Neural cell (in vitro differentiated cells): ENCODE data around the gene POLR3E. TPM values are rescaled to one million over a fixed set of nuclear protein-coding genes. Genes with fewer than 3 reads are reported as not detected.

Source experiments
- H2AFZ ChIP-seq: fragments of 200-600, 300-800 bp; sonication (generic), shearing (Covaris generic); 2 replicates; pipeline ENCODE4 v1.6.0; 2014; ENCODE audit warnings: low read depth, mild to moderate bottlenecking, antibody characterized with exemption, low read length, moderate library complexity
- H3F3A ChIP-seq: fragments of 200-600 bp; shearing (Covaris generic); 2 replicates; pipeline ENCODE4 v1.6.1; 2016; ENCODE audit warnings: mild to moderate bottlenecking, moderate library complexity, mixed read lengths, antibody characterized with exemption, low read length; ENCODE audit not compliant: insufficient read depth, poor library complexity, severe bottlenecking
- H3K27ac ChIP-seq: fragments of 200-600, 300-800 bp; sonication (generic), shearing (Covaris generic); 2 replicates; pipeline ENCODE4 v1.5.1; 2014; ENCODE audit warnings: mild to moderate bottlenecking, low read length, moderate library complexity
- H3K27me3 ChIP-seq: fragments of 300-800, 200-600 bp; sonication (generic), shearing (Covaris generic); 2 replicates; pipeline ENCODE4 v1.6.0; 2014; ENCODE audit warnings: mild to moderate bottlenecking, low read depth, low read length, moderate library complexity; ENCODE audit not compliant: insufficient read depth
- H3K36me3 ChIP-seq: fragments of 300-800, 200-600 bp; sonication (generic), shearing (Covaris generic); 2 replicates; pipeline ENCODE4 v1.5.1; 2014; ENCODE audit warnings: mild to moderate bottlenecking, antibody characterized with exemption, low read length, moderate library complexity; ENCODE audit not compliant: insufficient read depth
- H3K4me2 ChIP-seq: fragments of 300-800, 200-600 bp; sonication (generic), shearing (Covaris generic); 2 replicates; pipeline ENCODE4 v1.6.0; 2014; ENCODE audit warnings: mild to moderate bottlenecking, low read length
- H3K4me3 ChIP-seq: fragments of 300-800, 200-600 bp; sonication (generic), shearing (Covaris generic); 2 replicates; pipeline ENCODE4 v1.5.1; 2014; ENCODE audit warnings: mild to moderate bottlenecking, low read length, moderate library complexity
- H3K79me2 ChIP-seq: fragments of 200-600 bp; shearing (Covaris generic); replicated peaks from 2 replicates; pipeline ENCODE4 v1.6.0; 2014; ENCODE audit warnings: mild to moderate bottlenecking, low read length, moderate library complexity; ENCODE audit not compliant: insufficient read depth
- H3K9ac ChIP-seq: fragments of 300-800, 200-600 bp; sonication (generic), shearing (Covaris generic); 2 replicates; pipeline ENCODE4 v1.6.1; 2016; ENCODE audit warnings: mild to moderate bottlenecking, low read length, mixed read lengths
- H3K9me2 ChIP-seq: fragments of 200-600 bp; shearing (Covaris generic); 2 replicates; pipeline ENCODE4 v1.6.1; 2016; ENCODE audit warnings: mild to moderate bottlenecking, low read length, mixed read lengths; ENCODE audit not compliant: insufficient read depth
- H3K9me3 ChIP-seq: fragments of 200-600, 300-800 bp; sonication (generic), shearing (Covaris generic); 2 replicates; pipeline ENCODE4 v1.6.1; 2016; ENCODE audit warnings: mild to moderate bottlenecking, mixed run types, low read length, moderate library complexity, mixed read lengths
- H4K20me1 ChIP-seq: fragments of 200-600 bp; shearing (Covaris generic); 2 replicates; pipeline ENCODE4 v1.6.1; 2016; ENCODE audit warnings: mild to moderate bottlenecking, mixed run types; ENCODE audit not compliant: insufficient read depth
- CTCF ChIP-seq: fragments of 450-650 bp; IDR thresholded peaks from 2 replicates; pipeline ENCODE4 v1.5.1; 2014; ENCODE audit warnings: antibody characterized with exemption, mild to moderate bottlenecking, moderate library complexity; ENCODE audit not compliant: poor library complexity, severe bottlenecking
- EP300 ChIP-seq: fragments of 450-650 bp; conservative IDR thresholded peaks from 2 replicates; pipeline ENCODE4 v1.6.1; 2014; ENCODE audit warnings: antibody characterized with exemption, mild to moderate bottlenecking, moderate library complexity; ENCODE audit not compliant: poor library complexity, severe bottlenecking
- EZH2 ChIP-seq: fragments of 200-600, 300-800 bp; shearing (Covaris generic), sonication (generic); IDR thresholded peaks from 2 replicates; pipeline ENCODE4 v1.6.1; 2014; ENCODE audit warnings: antibody characterized with exemption, low read length, borderline replicate concordance, mild to moderate bottlenecking; ENCODE audit not compliant: insufficient read depth, poor library complexity, severe bottlenecking
- MXI1 ChIP-seq: fragments of 450-650 bp; conservative IDR thresholded peaks from 2 replicates; pipeline ENCODE4 v1.6.1; 2014; ENCODE audit warnings: antibody characterized with exemption, mild to moderate bottlenecking; ENCODE audit not compliant: poor library complexity, severe bottlenecking
- POLR2AphosphoS5 ChIP-seq: IDR thresholded peaks from 2 replicates; pipeline ENCODE4 v1.6.1; 2012
- RAD21 ChIP-seq: fragments of 450-650 bp; conservative IDR thresholded peaks from 2 replicates; pipeline ENCODE4 v1.6.1; 2014; ENCODE audit warnings: antibody characterized with exemption, mild to moderate bottlenecking, moderate library complexity
- REST ChIP-seq: IDR thresholded peaks from 2 replicates; pipeline ENCODE4 v1.6.1; 2012; ENCODE audit warnings: borderline replicate concordance
- SMC3 ChIP-seq: fragments of 450-650 bp; conservative IDR thresholded peaks from 2 replicates; pipeline ENCODE4 v1.6.1; 2014; ENCODE audit warnings: antibody characterized with exemption, mild to moderate bottlenecking, moderate library complexity; ENCODE audit not compliant: poor library complexity
- TAF1 ChIP-seq: IDR thresholded peaks from 2 replicates; pipeline ENCODE4 v1.6.1; 2012; ENCODE audit warnings: low read depth
- polyA plus RNA-seq: library from polyadenylated mRNA; depleted of rRNA; stranded (reverse); fragments of >200 nt; gene quantifications from 2 replicates; pipeline ENCODE4 v1.2.3, GENCODE V29; 2014

Gene POLR3E
- polyA plus RNA-seq, 1 donor from 2014 or later, result 47.4 TPM

GRCh38 chr16:22337849-22338635 lies 40.8 kb downstream of the POLR3E start:
- Histone ChIP-seq H3K27me3 (no peaks in the 10 kb centered on the region), H4K20me1 (no peaks in the 10 kb centered on the region), H3K4me3 (no peak overlapping the region), H3F3A (no peaks in the 10 kb centered on the region), H3K9ac (no peak overlapping the region), H3K9me2 (no peaks in the 10 kb centered on the region), H3K36me3 (peaks cover 9% of the 10 kb centered on the region), H3K27ac (no peak overlapping the region), H2AFZ (no peak overlapping the region), H3K9me3 (no peaks in the 10 kb centered on the region), H3K4me2 (no peak overlapping the region), H3K79me2 (no peaks in the 10 kb centered on the region)
- TF ChIP-seq SMC3 (no peak), TAF1 (no peak), POLR2AphosphoS5 (no peak), MXI1 (no peak), EP300 (no peak), RAD21 (no peak), REST (no peak), EZH2 (no peak)

- Histone ChIP-seq H3K36me3 (peaks cover 5% of the 10 kb centered on the region), H3K27me3 (no peaks in the 10 kb centered on the region), H3K9me3 (no peaks in the 10 kb centered on the region), H3K27ac (no peak overlapping the region), H3K9ac (no peak overlapping the region), H3K4me3 (no peak overlapping the region), H2AFZ (no peak overlapping the region), H3K79me2 (no peaks in the 10 kb centered on the region), H3K4me2 (no peak overlapping the region), H3F3A (no peaks in the 10 kb centered on the region), H3K9me2 (no peaks in the 10 kb centered on the region), H4K20me1 (no peaks in the 10 kb centered on the region)
- no peak for TF ChIP-seq POLR2AphosphoS5
- TF ChIP-seq EZH2, result no peak
These were observed 43.7 kb downstream of the POLR3E start for GRCh38 chr16:22340945-22341344.

GRCh38 chr16:22342082-22342481 lies 44.9 kb downstream of the POLR3E start:
- Histone ChIP-seq H3K79me2 (no peaks in the 10 kb centered on the region), H3K4me3 (no peak overlapping the region), H3K36me3 (no peaks in the 10 kb centered on the region), H2AFZ (no peak overlapping the region), H4K20me1 (no peaks in the 10 kb centered on the region), H3K9ac (no peak overlapping the region), H3K27me3 (no peaks in the 10 kb centered on the region), H3K4me2 (no peak overlapping the region), H3K27ac (no peak overlapping the region), H3K9me3 (no peaks in the 10 kb centered on the region), H3K9me2 (no peaks in the 10 kb centered on the region), H3F3A (no peaks in the 10 kb centered on the region)
- TF ChIP-seq MXI1 (no peak), REST (no peak), CTCF (no peak), EZH2 (no peak), EP300 (no peak), RAD21 (no peak), SMC3 (no peak), POLR2AphosphoS5 (no peak), TAF1 (no peak)
